ENCODE results near the gene DHRS12.
"Not testable (repeated sequence)": the region's sequence is repeated elsewhere in the genome, so short reads cannot be mapped to it uniquely, and the experiment has no call there.

- TF ChIP-seq CTCF (conservative IDR thresholded peaks at IDR 0.05; ENCODE audit: low read depth, low read length); EZH2 (IDR thresholded peaks at IDR 0.05; ENCODE audit: low read length, unreplicated experiment): not testable (repeated sequence)
Observed at GRCh38 chr13:51824712-51825111, 20.7 kb upstream of the DHRS12 start.
